DLD1 (cell line): ENCODE data around the gene ALAS1.
"Not testable (repeated sequence)": the region's sequence is repeated elsewhere in the genome, so short reads cannot be mapped to it uniquely, and the experiment has no call there.

Source experiments
- in situ Hi-C: cut with HindIII; loops from 2 replicates; pipeline ENCODE4 v1.10.0; 2017; ENCODE audit warnings: low sequenced_read_pairs

ALAS1 gene

GRCh38 chr3:52197842-52198625 lies at the start of gene ALAS1:
ALAS1 (plus strand) TSS chr3:52198160; CDS start chr3:52199242, 1,082 bp downstream.
- in situ Hi-C loops: no loop called here

GRCh38 chr3:52149021-52149420 lies 48.9 kb upstream of the ALAS1 start:
- in situ Hi-C loops: loop anchor here (5.0 kb wide), 1 partner anchor 157 kb away; no protein-coding TSS in a partner anchor

GRCh38 chr3:52149726-52150125 lies 48.2 kb upstream of the ALAS1 start:
- in situ Hi-C loops: loop anchor here (5.0 kb wide), 2 partner anchors 102 to 157 kb away; no protein-coding TSS in a partner anchor

- in situ Hi-C loops: loop anchor here (5.0 kb wide), 1 partner anchor 103 kb away; no protein-coding TSS in a partner anchor
Observed at GRCh38 chr3:52150357-52150756, 47.6 kb upstream of the ALAS1 start.

- in situ Hi-C loops: loop anchor here (5.0 kb wide), 1 partner anchor 104 kb away; no protein-coding TSS in a partner anchor
Observed at GRCh38 chr3:52150860-52151259, 47.1 kb upstream of the ALAS1 start.

- in situ Hi-C loops: loop anchor here (5.0 kb wide), 1 partner anchor 105 kb away; no protein-coding TSS in a partner anchor
Observed at GRCh38 chr3:52151991-52152390, 46.0 kb upstream of the ALAS1 start.

GRCh38 chr3:52153389-52154096 lies 44.4 kb upstream of the ALAS1 start:
- in situ Hi-C loops: loop anchor here (5.0 kb wide), 1 partner anchor 106 kb away; no protein-coding TSS in a partner anchor

- in situ Hi-C loops: loop anchor here (5.0 kb wide), 1 partner anchor 107 kb away; no protein-coding TSS in a partner anchor
Observed at GRCh38 chr3:52154135-52155094, 43.5 kb upstream of the ALAS1 start, which contains the start of gene POC1A. POC1A (minus strand) TSS chr3:52154423; CDS start chr3:52154372, 51 bp downstream.

GRCh38 chr3:52155912-52156311 lies 42.0 kb upstream of the ALAS1 start:
- in situ Hi-C loops: no loop called here

GRCh38 chr3:52159503-52159902 lies 38.5 kb upstream of the ALAS1 start:
- in situ Hi-C loops: no loop called here

GRCh38 chr3:52162250-52162872 lies 35.6 kb upstream of the ALAS1 start:
- in situ Hi-C loops: no loop called here

- in situ Hi-C loops: no loop called here
Observed at GRCh38 chr3:52167240-52167639, 30.7 kb upstream of the ALAS1 start.

GRCh38 chr3:52170217-52170616 lies 27.7 kb upstream of the ALAS1 start:
- in situ Hi-C loops: not testable (repeated sequence)

GRCh38 chr3:52171514-52172261 lies 26.3 kb upstream of the ALAS1 start:
- in situ Hi-C loops: no loop called here

GRCh38 chr3:52172262-52172757 lies 25.6 kb upstream of the ALAS1 start:
- in situ Hi-C loops: no loop called here

GRCh38 chr3:52173101-52173500 lies 24.9 kb upstream of the ALAS1 start:
- in situ Hi-C loops: no loop called here

- in situ Hi-C loops: no loop called here
Observed at GRCh38 chr3:52174896-52175295, 23.1 kb upstream of the ALAS1 start.

GRCh38 chr3:52175416-52176179 lies 22.4 kb upstream of the ALAS1 start:
- in situ Hi-C loops: no loop called here
